ENCODE measurements around the gene CST4. TPM values are rescaled to one million over a fixed set of nuclear protein-coding genes. Genes with fewer than 3 reads are reported as not detected.
"Not testable (repeated sequence)": the region's sequence is repeated elsewhere in the genome, so short reads cannot be mapped to it uniquely, and the experiment has no call there.

The CST4 gene
- total RNA-seq, 4 donors from 2014 or later = not detected

DNA sequence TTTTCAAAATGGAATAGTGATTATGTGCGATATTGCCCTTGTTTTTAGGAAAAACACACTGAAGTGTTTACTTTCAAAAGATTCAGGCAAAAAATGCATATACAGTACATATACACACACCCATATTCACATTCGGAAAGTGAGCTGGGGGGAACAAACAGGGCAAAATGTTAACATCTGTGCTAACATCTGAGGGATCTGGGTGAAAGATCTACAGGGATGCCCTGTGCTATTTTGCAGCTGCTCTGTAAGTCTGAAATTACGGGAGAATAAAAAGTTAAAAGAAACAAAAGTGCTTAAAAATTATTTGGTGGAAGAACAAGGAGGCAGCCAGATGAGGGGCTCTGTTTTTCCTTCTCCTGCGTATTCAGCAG is 51.9 kb downstream of the CST4 start:
- Histone ChIP-seq H3K27me3 (no peaks in the 10 kb centered on the region), H3K36me3 (peaks cover 5 to 34% (median 14%) of the 10 kb centered on the region in 3 donors), H3K27ac (peak overlapping the region; percentile 92 to 99 (median 95)), H3K4me1 (peaks cover 22 to 76% (median 34%) of the 10 kb centered on the region in 3 donors), H3K4me3 (peak overlapping the region; percentile 75 to 95 (median 89)), H3K9me3 (no peaks in the 10 kb centered on the region)
- 17 to 18% methylated on average over 4 of the region's 4 CpGs for WGBS, 2 donors
- intact Hi-C loops (cut with DNase I) = no loop called here
- DNase-seq = no peak
- no peak for TF ChIP-seq POLR2A (IDR thresholded peaks at IDR 0.05)
- no peak for TF ChIP-seq CTCF (IDR thresholded peaks at IDR 0.05)

DNA sequence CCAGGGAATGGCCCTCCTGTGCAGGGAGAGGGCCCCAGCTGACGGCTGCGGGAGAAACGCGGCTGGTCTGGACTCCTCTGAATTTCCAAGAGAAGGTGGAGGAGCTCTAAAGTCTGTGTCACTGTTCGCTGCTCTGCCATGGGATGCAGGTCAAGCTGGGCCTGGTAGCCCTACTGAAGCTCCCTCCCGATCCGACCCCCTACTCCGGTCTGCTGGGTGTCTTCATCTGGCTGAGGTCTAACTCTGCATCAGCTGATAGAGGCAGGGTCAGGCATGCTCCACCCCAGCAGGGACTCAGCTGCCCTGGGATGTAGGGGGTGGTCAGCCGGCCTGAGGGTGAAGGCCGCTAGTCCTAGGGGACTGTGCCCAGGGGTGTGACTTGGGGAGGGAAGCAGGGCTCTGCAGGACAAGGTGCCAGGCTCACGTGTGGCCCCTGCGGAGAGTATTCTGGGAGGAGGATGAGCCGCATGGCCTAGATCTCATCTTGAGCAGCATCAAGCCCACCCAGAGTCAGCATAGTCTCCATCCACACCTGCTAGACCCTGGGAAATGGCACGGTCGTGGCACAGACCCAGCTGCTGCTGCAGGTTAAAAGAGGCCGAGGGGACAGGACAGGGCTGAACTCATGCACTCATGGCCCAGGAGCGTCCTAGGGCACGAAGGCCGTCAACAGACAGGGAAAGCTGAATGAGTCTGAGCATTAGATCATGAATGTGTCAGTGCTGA is 52.5 kb downstream of the CST4 start:
- H3K36me3 ChIP-seq = peaks cover 5 to 39% (median 14%) of the 10 kb centered on the region in 3 donors
- peaks cover 21 to 72% (median 31%) of the 10 kb centered on the region in 3 donors for H3K4me1 ChIP-seq
- intact Hi-C loops (cut with DNase I) = no loop called here
- peak overlapping the region; percentile 75 to 95 (median 89) for H3K4me3 ChIP-seq
- TF ChIP-seq CTCF (IDR thresholded peaks at IDR 0.05) (no peak), POLR2A (IDR thresholded peaks at IDR 0.05) (no peak)
- H3K9me3 ChIP-seq = no peaks in the 10 kb centered on the region
- H3K27ac ChIP-seq = peak overlapping the region; percentile 92 to 99 (median 95)
- 42 to 52% methylated on average over 7 to 14 of the region's 19 CpGs for WGBS, 2 donors
- DNase-seq = no peak
- no peaks in the 10 kb centered on the region for H3K27me3 ChIP-seq

- H3K9me3 ChIP-seq; intact Hi-C loops (cut with DNase I); H3K27me3 ChIP-seq; DNase-seq: not testable (repeated sequence)
- Histone ChIP-seq H3K4me1 (peaks cover 21 to 72% (median 31%) of the 10 kb centered on the region in 3 donors), H3K4me3 (peak overlapping the region in 3 of 4 donors; percentile 84 to 95 (median 94)), H3K36me3 (peaks cover 5 to 42% (median 14%) of the 10 kb centered on the region in 3 donors), H3K27ac (peak overlapping the region; percentile 92 to 99 (median 95))
- 14 to 29% methylated on average over 1 of the region's 2 CpGs for WGBS, 2 donors
These were observed 53.1 kb downstream of the CST4 start for GRCh38 chr20:23635768-23636090.

Small RNAs within 50 kb of the gene (small RNA-seq; reads per million reads assigned to genes)
- gene CST2P1 = 0 reads per million in 4 donors

Other genes with a start within 250 kb of the CST4 start
- gene CSTL1, start 249.4 kb downstream of the CST4 start, total RNA-seq = not detected
- not detected for gene CST11, start 236.2 kb downstream of the CST4 start, total RNA-seq
- gene CST8, start 197.9 kb downstream of the CST4 start, total RNA-seq = not detected
- gene CST9L, start 120.6 kb downstream of the CST4 start, total RNA-seq = not detected
- not detected for gene CST9, start 83.1 kb downstream of the CST4 start, total RNA-seq
- 100 to 1,000 TPM; 323 to 899 (median 600) TPM for gene CST3, start 51.1 kb downstream of the CST4 start, total RNA-seq
- gene CST1, start 61.9 kb upstream of the CST4 start, total RNA-seq = not detected
- not detected for gene CST2, start 137.7 kb upstream of the CST4 start, total RNA-seq
- not detected for gene CST5, start 190.7 kb upstream of the CST4 start, total RNA-seq

Data from esophagus squamous epithelium (tissue), 5 donors.